Peyer's patch (tissue), 4 donors: ENCODE results near the gene ALOX5. TPM values are rescaled to one million over a fixed set of nuclear protein-coding genes. Genes with fewer than 3 reads are reported as not detected.
"Not testable (repeated sequence)": the region's sequence is repeated elsewhere in the genome, so short reads cannot be mapped to it uniquely, and the experiment has no call there.

Experiments used
- DNase-seq, 3 donors: peaks; one replicate each; pipeline ENCODE4 v3.0.0-alpha.2; 2017 to 2019
- H3K27ac ChIP-seq, 4 donors: fragments of 200-600 bp; sonication (generic); one replicate each; pipeline ENCODE4 v1.5.1; 2016 to 2019
- H3K27me3 ChIP-seq, 2 donors: fragments of 200-600 bp; sonication (generic); one replicate each; pipeline ENCODE4 v1.5.1; 2019
- H3K36me3 ChIP-seq, 3 donors: fragments of 200-600 bp; sonication (generic); one replicate each; pipeline ENCODE4 v1.5.1; 2016 to 2019
- H3K4me1 ChIP-seq, 4 donors: fragments of 200-600 bp; sonication (generic); one replicate each; pipeline ENCODE4 v1.5.1; 2016 to 2019
- H3K4me3 ChIP-seq, 4 donors: fragments of 200-600 bp; sonication (generic); 1 replicate in 3 of 4; 2 replicates in 1 of 4; pipeline ENCODE4 v1.5.1; 2016 to 2019; ENCODE audit warnings: mild to moderate bottlenecking in 1 of 4
- H3K9me3 ChIP-seq, 4 donors: fragments of 200-600 bp; sonication (generic); one replicate each; pipeline ENCODE4 v1.5.1; 2016 to 2019; ENCODE audit warnings: mild to moderate bottlenecking in 1 of 4
- CTCF ChIP-seq, 6 experiments: fragments of 450-650 bp in 4 of 6; fragments of 200-600 bp in 2 of 6; sonication (generic) in 1 of 6; IDR thresholded peaks; one replicate each; pipeline ENCODE4 v1.5.1; 2017 to 2019; ENCODE audit warnings: antibody characterized with exemption in 6 of 6, mild to moderate bottlenecking in 3 of 6, moderate library complexity in 1 of 6
- POLR2A ChIP-seq, 2 donors: fragments of 450-650 bp; IDR thresholded peaks; one replicate each; pipeline ENCODE4 v1.5.1; 2017; ENCODE audit warnings: antibody characterized with exemption in 2 of 2, mild to moderate bottlenecking in 2 of 2, moderate library complexity in 2 of 2
- total RNA-seq, 4 donors: library from RNA; depleted of rRNA; stranded (reverse); fragments of >200 nt; gene quantifications; one replicate each; pipeline ENCODE4 v1.1.0, GENCODE V29; 2016

Gene ALOX5
- total RNA-seq, 4 donors from 2014 or later = 24.0 to 187 (median 31.6) TPM

DNA sequence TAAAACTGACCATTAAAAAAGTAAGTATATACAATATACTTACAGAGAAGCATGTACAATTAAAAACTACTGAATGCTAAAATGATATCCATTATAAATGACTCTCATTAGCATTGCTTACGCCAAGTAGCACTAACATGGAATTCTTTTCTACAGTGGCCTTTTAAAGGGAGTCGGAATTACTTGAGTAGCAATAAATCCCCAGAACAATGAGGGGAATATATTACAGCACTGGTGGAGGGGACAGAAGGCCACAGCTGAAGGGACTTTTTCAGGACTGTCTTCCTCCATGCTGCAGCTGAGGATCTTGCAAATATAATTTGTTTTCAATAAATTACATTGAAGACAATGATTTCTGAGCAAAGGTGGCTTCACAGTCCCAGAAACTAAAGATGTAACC is 97.0 kb downstream of the ALOX5 start:
- H3K4me1 ChIP-seq = peaks cover 0 to 21% (median 2%) of the 10 kb centered on the region in 4 donors
- no peaks in the 10 kb centered on the region for H3K36me3 ChIP-seq
- DNase-seq = no peak
- H3K4me3 ChIP-seq = no peak overlapping the region
- H3K27ac ChIP-seq = peak overlapping the region in 3 of 4 donors; percentile 3 to 67 (median 14)
- no peak for TF ChIP-seq POLR2A (IDR thresholded peaks at IDR 0.05)
- no peak for TF ChIP-seq CTCF (IDR thresholded peaks at IDR 0.05)
- no peaks in the 10 kb centered on the region for H3K9me3 ChIP-seq
- no peaks in the 10 kb centered on the region for H3K27me3 ChIP-seq

GRCh38 chr10:45471531-45472310 is 97.7 kb downstream of the ALOX5 start:
- H3K27ac ChIP-seq = peak overlapping the region in 2 of 4 donors; percentile 2 to 3
- TF ChIP-seq CTCF (IDR thresholded peaks at IDR 0.05) = no peak
- TF ChIP-seq POLR2A (IDR thresholded peaks at IDR 0.05) = no peak
- DNase-seq = no peak
- H3K4me1 ChIP-seq = peaks cover 0 to 21% (median 2%) of the 10 kb centered on the region in 4 donors
- H3K36me3 ChIP-seq = no peaks in the 10 kb centered on the region
- no peaks in the 10 kb centered on the region for H3K27me3 ChIP-seq
- no peaks in the 10 kb centered on the region for H3K9me3 ChIP-seq
- no peak overlapping the region for H3K4me3 ChIP-seq

GRCh38 chr10:45473126-45473525 is 99.1 kb downstream of the ALOX5 start:
- no peaks in the 10 kb centered on the region for H3K36me3 ChIP-seq
- no peak overlapping the region for H3K27ac ChIP-seq
- H3K27me3 ChIP-seq = no peaks in the 10 kb centered on the region
- DNase-seq = no peak
- H3K4me1 ChIP-seq = peaks cover 0 to 21% (median 2%) of the 10 kb centered on the region in 4 donors
- no peaks in the 10 kb centered on the region for H3K9me3 ChIP-seq
- no peak for TF ChIP-seq CTCF (IDR thresholded peaks at IDR 0.05)
- no peak for TF ChIP-seq POLR2A (IDR thresholded peaks at IDR 0.05)
- no peak overlapping the region for H3K4me3 ChIP-seq

GRCh38 chr10:45476559-45476958 is 102.5 kb downstream of the ALOX5 start:
- H3K27me3 ChIP-seq = no peaks in the 10 kb centered on the region
- DNase-seq = no peak
- H3K36me3 ChIP-seq = no peaks in the 10 kb centered on the region
- TF ChIP-seq POLR2A (IDR thresholded peaks at IDR 0.05) (no peak), CTCF (IDR thresholded peaks at IDR 0.05) (no peak)
- peaks cover 0 to 5% (median 0%) of the 10 kb centered on the region in 4 donors for H3K4me1 ChIP-seq
- H3K9me3 ChIP-seq = no peaks in the 10 kb centered on the region
- H3K4me3 ChIP-seq = no peak overlapping the region
- no peak overlapping the region for H3K27ac ChIP-seq

DNA sequence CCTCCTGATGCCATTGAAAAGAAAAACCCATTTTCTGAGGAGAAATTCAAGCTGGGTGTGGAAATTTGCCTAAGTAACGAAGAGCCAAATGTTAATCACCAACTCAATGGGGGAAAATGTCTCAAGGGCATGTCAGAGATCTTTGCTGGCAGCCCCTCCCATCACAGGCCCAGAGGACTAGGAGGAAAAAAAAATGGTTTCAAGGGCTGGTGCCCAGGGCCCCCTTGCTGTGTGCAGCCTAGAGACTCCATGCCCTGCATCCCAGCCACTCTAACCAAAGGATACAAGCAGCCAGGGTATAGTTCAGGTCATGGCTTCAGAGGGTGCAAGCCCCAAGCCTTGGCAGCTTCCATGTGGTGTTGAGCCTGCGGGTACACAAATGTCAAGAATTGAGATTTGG is 106.3 kb downstream of the ALOX5 start:
- DNase-seq = no peak

GRCh38 chr10:45481100-45481499 is 107.1 kb downstream of the ALOX5 start:
- DNase-seq, H3K27me3 ChIP-seq, H3K4me3 ChIP-seq, H3K27ac ChIP-seq, H3K4me1 ChIP-seq, H3K9me3 ChIP-seq: not testable (repeated sequence)
- peaks cover 0 to 14% (median 0%) of the 10 kb centered on the region in 3 donors for H3K36me3 ChIP-seq

More for the DNA sequence above, 106.3 kb downstream of the ALOX5 start:
- TF ChIP-seq CTCF (IDR thresholded peaks at IDR 0.05) (no peak), POLR2A (IDR thresholded peaks at IDR 0.05) (no peak)
- Histone ChIP-seq H3K27me3 (no peaks in the 10 kb centered on the region), H3K4me3 (no peak overlapping the region), H3K9me3 (no peaks in the 10 kb centered on the region), H3K36me3 (peaks cover 0 to 9% (median 0%) of the 10 kb centered on the region in 3 donors), H3K27ac (no peak overlapping the region), H3K4me1 (no peaks in the 10 kb centered on the region)
